Astrocyte of the spinal cord (primary cell): ENCODE measurements around the gene BAHCC1.

Experiments used
- DNase-seq: peaks from one replicate; pipeline ENCODE4 v3.0.0; 2011; ENCODE audit warnings: low read depth, low spot score
- H3K4me3 ChIP-seq: 2 replicates; pipeline ENCODE4 v1.5.1; 2011; ENCODE audit warnings: low read depth, mild to moderate bottlenecking, low read length, moderate library complexity
- CTCF ChIP-seq: IDR thresholded peaks from 2 replicates; pipeline ENCODE4 v1.5.1; 2012; ENCODE audit warnings: low read depth, mild to moderate bottlenecking, low read length, inconsistent platforms
- in situ Hi-C: cut with HindIII; loops from 2 replicates; pipeline ENCODE4 v1.10.0; 2017; ENCODE audit warnings: low sequenced_read_pairs

The BAHCC1 gene

DNA sequence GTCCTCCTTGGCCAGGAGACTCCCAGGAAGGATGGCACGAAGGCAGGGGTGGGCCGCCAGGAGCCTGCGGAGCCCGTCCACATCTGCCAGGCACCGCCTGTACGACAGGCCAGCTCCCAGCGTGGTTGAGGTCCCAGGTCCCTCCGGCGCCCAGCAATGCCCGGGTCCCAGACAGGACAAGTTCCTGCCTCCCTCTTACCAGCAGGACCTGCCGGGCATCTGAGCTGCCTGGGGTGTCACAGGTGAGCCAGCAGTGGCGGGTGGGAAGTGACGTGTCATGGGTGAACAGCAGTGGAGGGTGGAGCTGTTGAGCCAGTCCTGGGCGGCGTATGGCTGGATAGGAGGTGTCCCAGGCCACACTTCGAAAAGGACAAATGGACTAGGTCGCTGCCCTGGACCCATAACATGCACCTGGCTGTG lies 15.7 kb upstream of the BAHCC1 start:
- TF ChIP-seq CTCF: no peak
- in situ Hi-C loops: no loop called here
- no peak overlapping the region for H3K4me3 ChIP-seq
- DNase-seq: no peak

DNA sequence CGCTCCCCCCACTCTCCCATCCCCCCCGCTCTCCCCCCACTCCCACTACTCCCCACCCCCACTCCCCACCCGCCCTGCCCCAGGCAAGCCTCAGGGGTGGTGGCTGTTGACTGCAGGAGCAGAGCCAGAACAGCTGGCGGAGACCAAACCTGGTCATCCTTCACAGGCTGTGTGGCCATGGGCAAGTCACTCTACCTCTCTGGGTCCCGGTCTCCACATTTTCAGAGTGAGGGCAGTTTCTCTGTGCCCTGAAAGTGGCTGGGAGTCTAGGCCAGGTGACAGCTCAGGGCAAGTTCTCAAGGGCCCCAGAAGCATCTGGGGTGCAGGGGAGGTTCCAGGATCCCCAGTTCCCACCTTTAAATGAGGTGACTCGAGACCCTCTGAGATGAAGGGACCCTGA lies 15.1 kb upstream of the BAHCC1 start:
- DNase-seq: no peak
- no peak overlapping the region for H3K4me3 ChIP-seq
- TF ChIP-seq CTCF: no peak
- in situ Hi-C loops: no loop called here

GRCh38 chr17:81380666-81381518 lies 14.4 kb upstream of the BAHCC1 start:
- in situ Hi-C loops: no loop called here
- no peak for TF ChIP-seq CTCF
- no peak for DNase-seq
- H3K4me3 ChIP-seq: no peak overlapping the region

GRCh38 chr17:81381632-81382577 lies 13.4 kb upstream of the BAHCC1 start:
- TF ChIP-seq CTCF: no peak
- H3K4me3 ChIP-seq: no peak overlapping the region
- DNase-seq: no peak
- in situ Hi-C loops: no loop called here

GRCh38 chr17:81382851-81383250 lies 12.4 kb upstream of the BAHCC1 start:
- H3K4me3 ChIP-seq: no peak overlapping the region
- in situ Hi-C loops: no loop called here
- DNase-seq: no peak
- no peak for TF ChIP-seq CTCF

- no peak overlapping the region for H3K4me3 ChIP-seq
- DNase-seq: no peak
- TF ChIP-seq CTCF: no peak
- in situ Hi-C loops: no loop called here
Measured at GRCh38 chr17:81383504-81384421, 11.5 kb upstream of the BAHCC1 start.
